ENCODE data around the gene VAT1. TPM values are rescaled to one million over a fixed set of nuclear protein-coding genes. Genes with fewer than 3 reads are reported as not detected.

VAT1 gene
- total RNA-seq, 2 donors from 2014 or later = 83.7 to 101 TPM

DNA sequence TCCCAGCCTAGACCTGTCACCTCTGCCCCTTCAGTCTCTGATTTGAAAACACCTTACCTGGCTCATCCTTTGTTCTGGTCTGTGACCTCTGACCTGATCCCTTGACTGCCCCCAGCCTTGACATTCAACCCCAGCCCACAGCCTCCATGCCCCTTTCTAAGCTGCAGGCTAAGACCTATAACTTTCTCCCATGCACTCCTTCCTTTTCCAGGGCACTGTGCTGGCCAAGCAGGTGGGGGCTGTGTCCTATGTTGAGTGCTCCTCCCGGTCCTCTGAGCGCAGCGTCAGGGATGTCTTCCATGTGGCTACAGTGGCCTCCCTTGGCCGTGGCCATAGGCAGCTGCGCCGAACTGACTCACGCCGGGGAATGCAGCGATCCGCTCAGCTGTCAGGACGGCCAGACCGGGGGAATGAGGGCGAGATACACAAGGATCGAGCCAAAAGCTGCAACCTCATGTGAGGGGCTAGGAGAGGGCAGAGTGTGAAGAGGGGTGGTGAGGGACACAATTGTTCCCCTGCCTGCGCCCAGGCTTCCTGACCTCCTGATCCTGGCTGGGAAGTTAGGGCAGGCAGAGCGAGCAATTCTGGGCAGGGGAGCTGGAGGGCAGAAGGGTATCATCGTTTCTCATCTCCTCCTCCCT is 6.2 kb upstream of the VAT1 start:
- DNase-seq = no peak
- no peaks in the 10 kb centered on the region for H3K36me3 ChIP-seq (replicated peaks in 1 of 2; ENCODE audit: insufficient read depth in 1 of 2, low read depth in 2 of 2)
- intact Hi-C loops (cut with DNase I) = loop anchor here (10.0 kb wide), 2 partner anchors 106 to 286 kb away; no protein-coding TSS in a partner anchor
- H3K4me1 ChIP-seq = peaks cover 8% of the 10 kb centered on the region
- no peak overlapping the region for H3K4me3 ChIP-seq
- TF ChIP-seq, protein P1, sequence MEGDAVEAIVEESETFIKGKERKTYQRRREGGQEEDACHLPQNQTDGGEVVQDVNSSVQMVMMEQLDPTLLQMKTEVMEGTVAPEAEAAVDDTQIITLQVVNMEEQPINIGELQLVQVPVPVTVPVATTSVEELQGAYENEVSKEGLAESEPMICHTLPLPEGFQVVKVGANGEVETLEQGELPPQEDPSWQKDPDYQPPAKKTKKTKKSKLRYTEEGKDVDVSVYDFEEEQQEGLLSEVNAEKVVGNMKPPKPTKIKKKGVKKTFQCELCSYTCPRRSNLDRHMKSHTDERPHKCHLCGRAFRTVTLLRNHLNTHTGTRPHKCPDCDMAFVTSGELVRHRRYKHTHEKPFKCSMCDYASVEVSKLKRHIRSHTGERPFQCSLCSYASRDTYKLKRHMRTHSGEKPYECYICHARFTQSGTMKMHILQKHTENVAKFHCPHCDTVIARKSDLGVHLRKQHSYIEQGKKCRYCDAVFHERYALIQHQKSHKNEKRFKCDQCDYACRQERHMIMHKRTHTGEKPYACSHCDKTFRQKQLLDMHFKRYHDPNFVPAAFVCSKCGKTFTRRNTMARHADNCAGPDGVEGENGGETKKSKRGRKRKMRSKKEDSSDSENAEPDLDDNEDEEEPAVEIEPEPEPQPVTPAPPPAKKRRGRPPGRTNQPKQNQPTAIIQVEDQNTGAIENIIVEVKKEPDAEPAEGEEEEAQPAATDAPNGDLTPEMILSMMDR (IDR thresholded peaks at IDR 0.05) = no peak
- no peak for TF ChIP-seq POLR2A (IDR thresholded peaks at IDR 0.05)
- H3K27ac ChIP-seq = no peak overlapping the region
- no peaks in the 10 kb centered on the region for H3K27me3 ChIP-seq
- H3K9me3 ChIP-seq = no peaks in the 10 kb centered on the region
- ATAC-seq = no peak
- WGBS, 2 donors = 74 to 76% methylated on average over 17 of the region's 17 CpGs

DNA sequence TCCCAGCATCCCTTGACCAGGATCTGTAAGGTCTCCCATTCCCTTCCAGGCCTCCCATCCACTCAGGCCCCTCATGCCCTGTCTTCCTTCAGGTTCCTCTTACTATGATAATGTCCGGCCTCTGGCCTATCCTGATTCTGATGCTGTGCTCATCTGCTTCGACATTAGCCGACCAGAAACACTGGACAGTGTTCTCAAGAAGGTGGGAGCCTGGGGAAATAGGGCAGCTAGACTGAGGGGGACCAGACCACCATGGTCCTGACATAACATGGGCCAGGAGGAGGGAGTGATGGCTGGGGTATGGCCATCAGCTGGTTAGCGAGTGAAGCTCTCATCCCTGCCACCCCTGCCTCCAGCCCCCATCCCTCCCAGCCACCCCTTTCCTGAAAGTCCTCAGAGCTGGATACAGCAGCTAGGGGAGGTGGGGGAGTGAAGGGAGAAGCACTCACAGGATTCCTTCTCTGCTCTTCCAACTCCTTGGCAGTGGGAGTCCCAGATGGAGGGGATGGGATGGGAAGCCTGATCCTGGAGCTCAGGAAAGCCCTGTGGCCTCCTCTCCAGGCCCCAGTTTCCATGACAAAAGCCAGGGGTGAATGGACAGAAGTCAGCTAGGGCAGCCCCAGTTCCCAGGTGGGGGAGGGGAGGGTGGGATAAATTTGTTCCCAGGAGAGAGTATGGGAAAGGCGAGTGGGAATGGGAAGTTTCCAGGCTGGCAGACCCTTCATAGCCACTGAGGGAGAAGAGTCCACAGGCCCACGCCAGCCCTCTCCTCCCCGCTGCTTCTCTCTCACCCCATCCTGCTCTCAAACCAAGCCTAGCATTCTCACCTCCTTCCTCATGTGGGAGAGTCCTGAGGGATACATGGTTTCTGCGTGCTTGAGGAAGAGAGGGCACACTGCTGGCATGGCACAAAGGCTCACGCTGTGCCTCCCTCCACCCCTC is 5.2 kb upstream of the VAT1 start:
- H3K27me3 ChIP-seq = no peaks in the 10 kb centered on the region
- peaks cover 13% of the 10 kb centered on the region for H3K4me1 ChIP-seq
- TF ChIP-seq, protein P1 (IDR thresholded peaks at IDR 0.05) = no peak
- TF ChIP-seq POLR2A (IDR thresholded peaks at IDR 0.05) = no peak
- no peaks in the 10 kb centered on the region for H3K9me3 ChIP-seq
- H3K36me3 ChIP-seq (replicated peaks in 1 of 2; ENCODE audit: insufficient read depth in 1 of 2, low read depth in 2 of 2) = no peaks in the 10 kb centered on the region
- no peak for DNase-seq
- 61 to 66% methylated on average over 8 to 9 of the region's 9 CpGs for WGBS, 2 donors
- ATAC-seq = no peak
- intact Hi-C loops (cut with DNase I) = loop anchor here (10.0 kb wide), 2 partner anchors 107 to 287 kb away; no protein-coding TSS in a partner anchor
- H3K27ac ChIP-seq = no peak overlapping the region
- no peak overlapping the region for H3K4me3 ChIP-seq

DNA sequence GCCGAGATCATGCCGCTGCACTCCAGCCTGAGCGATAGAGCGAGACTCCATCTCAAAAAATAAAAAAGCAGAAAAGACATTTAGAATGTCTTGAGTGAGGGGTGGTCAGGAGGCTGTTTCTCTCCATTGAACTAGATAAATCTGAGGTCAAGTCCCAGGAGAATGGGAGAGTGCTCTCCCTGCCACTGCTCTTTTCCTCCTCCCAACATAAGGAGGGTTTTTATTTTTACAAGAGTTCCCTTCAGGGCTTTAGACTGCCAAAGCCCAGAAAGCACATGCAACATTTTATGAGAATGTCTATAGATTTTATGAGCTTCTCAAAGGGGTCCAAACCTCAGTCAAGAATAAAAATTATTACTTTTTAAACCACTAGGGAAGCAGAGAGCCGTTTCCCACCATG is 4.4 kb upstream of the VAT1 start:
- no peak overlapping the region for H3K4me3 ChIP-seq
- peaks cover 13% of the 10 kb centered on the region for H3K4me1 ChIP-seq
- no peaks in the 10 kb centered on the region for H3K27me3 ChIP-seq
- ATAC-seq (no peak), DNase-seq (no peak)
- intact Hi-C loops (cut with DNase I) = loop anchor here (10.0 kb wide), 2 partner anchors 108 to 288 kb away; no protein-coding TSS in a partner anchor
- H3K27ac ChIP-seq = no peak overlapping the region
- no peaks in the 10 kb centered on the region for H3K9me3 ChIP-seq
- no peaks in the 10 kb centered on the region for H3K36me3 ChIP-seq (replicated peaks in 1 of 2; ENCODE audit: insufficient read depth in 1 of 2, low read depth in 2 of 2)
- WGBS, 2 donors = 61 to 65% methylated on average over 5 of the region's 5 CpGs
- no peak for TF ChIP-seq POLR2A (IDR thresholded peaks at IDR 0.05)
- TF ChIP-seq, protein P1 (IDR thresholded peaks at IDR 0.05) = no peak

DNA sequence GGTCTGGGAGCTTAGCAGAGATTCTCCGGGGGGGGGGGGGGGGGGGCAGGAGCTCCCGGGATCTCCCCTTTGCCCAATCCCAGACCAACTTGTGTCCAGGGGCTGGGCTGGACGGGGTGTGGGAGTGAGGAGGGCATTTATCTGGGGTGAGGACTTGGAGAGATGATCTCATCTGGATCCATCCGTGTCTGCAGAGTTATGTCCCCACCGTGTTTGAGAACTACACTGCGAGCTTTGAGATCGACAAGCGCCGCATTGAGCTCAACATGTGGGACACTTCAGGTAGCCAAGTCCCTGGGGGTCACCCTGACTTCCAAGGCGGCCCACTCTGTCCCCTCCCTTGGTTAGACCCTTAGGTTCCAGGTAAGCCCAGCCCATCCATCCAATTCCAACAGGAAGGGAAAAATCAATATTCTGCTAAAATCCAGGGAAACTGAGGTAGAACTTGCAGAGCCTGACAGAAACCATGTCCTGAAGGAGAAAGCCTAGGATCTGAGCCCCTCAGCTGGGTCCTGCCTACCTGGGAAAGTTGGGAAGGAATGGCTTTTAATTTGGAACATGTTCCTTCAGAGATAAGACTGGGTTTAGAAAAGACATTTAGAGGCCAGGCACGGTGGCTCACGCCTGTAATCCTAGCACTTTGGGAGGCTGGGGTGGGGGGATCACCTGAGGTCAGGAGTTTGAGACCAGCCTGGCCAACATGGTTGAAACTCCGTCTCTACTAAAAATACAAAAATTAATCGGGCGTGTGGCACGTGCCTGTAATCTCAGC is 3.8 kb upstream of the VAT1 start:
- no peaks in the 10 kb centered on the region for H3K27me3 ChIP-seq
- H3K4me3 ChIP-seq = no peak overlapping the region
- TF ChIP-seq, protein P1 (IDR thresholded peaks at IDR 0.05) = no peak
- H3K36me3 ChIP-seq (replicated peaks in 1 of 2; ENCODE audit: insufficient read depth in 1 of 2, low read depth in 2 of 2) = no peaks in the 10 kb centered on the region
- intact Hi-C loops (cut with DNase I) = loop anchor here (10.0 kb wide), 2 partner anchors 109 to 289 kb away; no protein-coding TSS in a partner anchor
- ATAC-seq (no peak), DNase-seq (no peak)
- H3K4me1 ChIP-seq = peaks cover 17% of the 10 kb centered on the region
- 41 to 55% methylated on average over 7 to 16 of the region's 16 CpGs for WGBS, 2 donors
- no peak overlapping the region for H3K27ac ChIP-seq
- no peaks in the 10 kb centered on the region for H3K9me3 ChIP-seq
